ENCODE data around the gene SCUBE2. TPM values are rescaled to one million over a fixed set of nuclear protein-coding genes. Genes with fewer than 3 reads are reported as not detected.

Gene SCUBE2
- total and polyA plus RNA-seq, 8 donors: 3.8 to 33.8 (median 16.5) TPM

GRCh38 chr11:8971196-8971923 lies 120.0 kb downstream of the SCUBE2 start:
- TF ChIP-seq CTCF (IDR thresholded peaks at IDR 0.05): no peak
- intact Hi-C loops (cut with DNase I): no loop called here
- no peak overlapping the region for H3K4me3 ChIP-seq

More at GRCh38 chr11:8971196-8971923, 120.0 kb downstream of the SCUBE2 start:
- no peaks in the 10 kb centered on the region for H3K4me1 ChIP-seq
- H3K36me3 ChIP-seq: no peaks in the 10 kb centered on the region
- H3K9me3 ChIP-seq: no peaks in the 10 kb centered on the region
- ATAC-seq: no peak
- DNase-seq: no peak
- WGBS, 2 donors: 73 to 80% methylated on average over 2 of the region's 2 CpGs
- no peak for FAIRE-seq
- H3K27me3 ChIP-seq: no peaks in the 10 kb centered on the region
- no peak overlapping the region for H3K27ac ChIP-seq

Small RNA genes lying within 50 kb of the gene (microRNA-seq; reads per million reads assigned to microRNA genes)
- 0 to 0.29 reads per million in 2 donors for gene MIR5691

Other genes starting within 250 kb of the SCUBE2 start
- 10 to 100 TPM in 1 of 6 donors, 1 to 10 TPM in 5; 6.3 to 11.6 (median 7.9) TPM for gene AKIP1, start 180.4 kb downstream of the SCUBE2 start, total RNA-seq
- 10 to 100 TPM in 1 of 2 donors, 1 to 10 TPM in 1; 6.5 to 11.6 TPM for gene AKIP1, start 180.4 kb downstream of the SCUBE2 start, polyA plus RNA-seq
- not detected for gene C11orf16, start 158.7 kb downstream of the SCUBE2 start, total RNA-seq
- not detected for gene C11orf16, start 158.7 kb downstream of the SCUBE2 start, polyA plus RNA-seq
- under 1 TPM in 1 of 6 donors, not detected in 5; 0.34 TPM for gene ASCL3, start 148.6 kb downstream of the SCUBE2 start, total RNA-seq
- gene ASCL3, start 148.6 kb downstream of the SCUBE2 start, polyA plus RNA-seq: not detected
- 10 to 100 TPM; 12.8 to 23.3 (median 19.5) TPM for gene TMEM9B, start 127.2 kb downstream of the SCUBE2 start, total RNA-seq
- 10 to 100 TPM; 14.7 to 39.4 TPM for gene TMEM9B, start 127.2 kb downstream of the SCUBE2 start, polyA plus RNA-seq
- gene NRIP3, start 87.6 kb downstream of the SCUBE2 start, total RNA-seq: under 1 TPM; 0.16 to 0.44 (median 0.28) TPM
- gene NRIP3, start 87.6 kb downstream of the SCUBE2 start, polyA plus RNA-seq: under 1 TPM; 0.04 to 0.26 TPM
- gene DENND5A, start 173.8 kb upstream of the SCUBE2 start, total RNA-seq: 10 to 100 TPM; 21.5 to 32.1 (median 27.8) TPM
- gene DENND5A, start 173.8 kb upstream of the SCUBE2 start, polyA plus RNA-seq: 10 to 100 TPM; 20.0 to 27.0 TPM
- gene TMEM41B, start 223.0 kb upstream of the SCUBE2 start, total RNA-seq: 10 to 100 TPM; 13.5 to 20.9 (median 16.3) TPM
- 10 to 100 TPM; 13.4 to 18.9 TPM for gene TMEM41B, start 223.0 kb upstream of the SCUBE2 start, polyA plus RNA-seq

Data from pancreas (tissue), 10 donors.